ENCODE results near the gene DISP3. TPM values are rescaled to one million over a fixed set of nuclear protein-coding genes. Genes with fewer than 3 reads are reported as not detected.
A peak's percentile ranks its signal among the peaks of the same experiment; 100 is the strongest.

DISP3 gene
- total RNA-seq, 1 donor from 2014 or later: 179 TPM

- Mint-ChIP-seq H3K27me3 (ENCODE audit: unreplicated experiment) (peaks cover 16% of the 10 kb centered on the region), H3K27ac (ENCODE audit: unreplicated experiment) (no peak overlapping the region)
These were observed 17.3 kb upstream of the DISP3 start for GRCh38 chr1:11461531-11462137.

GRCh38 chr1:11462224-11462923 is 16.6 kb upstream of the DISP3 start:
- Mint-ChIP-seq H3K36me3 (ENCODE audit: unreplicated experiment) (no peaks in the 10 kb centered on the region), H3K27ac (ENCODE audit: unreplicated experiment) (no peak overlapping the region), H3K4me1 (ENCODE audit: low read depth, unreplicated experiment) (peaks cover 23% of the 10 kb centered on the region), H3K4me3 (ENCODE audit: unreplicated experiment) (no peak overlapping the region), H3K27me3 (ENCODE audit: unreplicated experiment) (peaks cover 16% of the 10 kb centered on the region), H3K9me3 (ENCODE audit: unreplicated experiment) (peaks cover 11% of the 10 kb centered on the region)
- peak; percentile 33 for DNase-seq
- no peak for TF ChIP-seq CTCF (IDR thresholded peaks at IDR 0.05; ENCODE audit: partially characterized antibody, unreplicated experiment)

More at GRCh38 chr1:11461531-11462137, 17.3 kb upstream of the DISP3 start:
- Mint-ChIP-seq H3K4me1 (ENCODE audit: low read depth, unreplicated experiment) (peaks cover 27% of the 10 kb centered on the region), H3K9me3 (ENCODE audit: unreplicated experiment) (peaks cover 12% of the 10 kb centered on the region), H3K36me3 (ENCODE audit: unreplicated experiment) (no peaks in the 10 kb centered on the region), H3K4me3 (ENCODE audit: unreplicated experiment) (peak overlapping the region; percentile 22)
- DNase-seq: no peak
- no peak for TF ChIP-seq CTCF (IDR thresholded peaks at IDR 0.05; ENCODE audit: partially characterized antibody, unreplicated experiment)

- H3K36me3 Mint-ChIP-seq (ENCODE audit: unreplicated experiment): no peaks in the 10 kb centered on the region
- TF ChIP-seq CTCF (IDR thresholded peaks at IDR 0.05; ENCODE audit: partially characterized antibody, unreplicated experiment): no peak
- peaks cover 24% of the 10 kb centered on the region for H3K4me1 Mint-ChIP-seq (ENCODE audit: low read depth, unreplicated experiment)
- H3K4me3 Mint-ChIP-seq (ENCODE audit: unreplicated experiment): no peak overlapping the region
- H3K27me3 Mint-ChIP-seq (ENCODE audit: unreplicated experiment): peaks cover 18% of the 10 kb centered on the region
- no peak overlapping the region for H3K27ac Mint-ChIP-seq (ENCODE audit: unreplicated experiment)
- H3K9me3 Mint-ChIP-seq (ENCODE audit: unreplicated experiment): peaks cover 8% of the 10 kb centered on the region
- no peak for DNase-seq
These were observed 15.8 kb upstream of the DISP3 start for GRCh38 chr1:11463177-11463576.

GRCh38 chr1:11465307-11465706 is 13.6 kb upstream of the DISP3 start:
- Mint-ChIP-seq H3K9me3 (ENCODE audit: unreplicated experiment) (peaks cover 8% of the 10 kb centered on the region), H3K27ac (ENCODE audit: unreplicated experiment) (no peak overlapping the region), H3K4me1 (ENCODE audit: low read depth, unreplicated experiment) (peaks cover 13% of the 10 kb centered on the region), H3K36me3 (ENCODE audit: unreplicated experiment) (no peaks in the 10 kb centered on the region), H3K27me3 (ENCODE audit: unreplicated experiment) (peaks cover 11% of the 10 kb centered on the region), H3K4me3 (ENCODE audit: unreplicated experiment) (no peak overlapping the region)
- DNase-seq: no peak
- TF ChIP-seq CTCF (IDR thresholded peaks at IDR 0.05; ENCODE audit: partially characterized antibody, unreplicated experiment): no peak

GRCh38 chr1:11466416-11466815 is 12.5 kb upstream of the DISP3 start:
- H3K9me3 Mint-ChIP-seq (ENCODE audit: unreplicated experiment): peaks cover 8% of the 10 kb centered on the region
- no peaks in the 10 kb centered on the region for H3K36me3 Mint-ChIP-seq (ENCODE audit: unreplicated experiment)
- no peak overlapping the region for H3K4me3 Mint-ChIP-seq (ENCODE audit: unreplicated experiment)
- H3K27ac Mint-ChIP-seq (ENCODE audit: unreplicated experiment): no peak overlapping the region
- no peak for DNase-seq
- peaks cover 12% of the 10 kb centered on the region for H3K4me1 Mint-ChIP-seq (ENCODE audit: low read depth, unreplicated experiment)
- no peak for TF ChIP-seq CTCF (IDR thresholded peaks at IDR 0.05; ENCODE audit: partially characterized antibody, unreplicated experiment)
- peaks cover 11% of the 10 kb centered on the region for H3K27me3 Mint-ChIP-seq (ENCODE audit: unreplicated experiment)
